Uterus (tissue), 4 donors: ENCODE measurements around the gene SUPT3H. TPM values are rescaled to one million over a fixed set of nuclear protein-coding genes. Genes with fewer than 3 reads are reported as not detected.

ENCODE experiments used
- DNase-seq, 2 donors: peaks; one replicate each; pipeline ENCODE4 v3.0.0-alpha.2; 2019 to 2020
- H3K27ac ChIP-seq, 2 donors: fragments of 200-600 bp; sonication (generic); 1 replicate in 1 of 2; 2 replicates in 1 of 2; pipeline ENCODE4 v1.5.1; 2016 to 2018
- H3K27me3 ChIP-seq, 2 donors: fragments of 200-600 bp; sonication (generic); one replicate each; pipeline ENCODE4 v1.5.1; 2018 to 2019; ENCODE audit warnings: control low read depth in 1 of 2
- H3K36me3 ChIP-seq, 2 donors: fragments of 200-600 bp; sonication (generic); one replicate each; pipeline ENCODE4 v1.5.1; 2019; ENCODE audit warnings: control low read depth in 1 of 2
- H3K4me1 ChIP-seq, 2 donors: fragments of 200-600 bp; sonication (generic); one replicate each; pipeline ENCODE4 v1.5.1; 2018 to 2019; ENCODE audit warnings: control low read depth in 1 of 2
- H3K4me3 ChIP-seq, 2 donors: fragments of 200-600 bp; sonication (generic); 1 replicate in 1 of 2; 2 replicates in 1 of 2; pipeline ENCODE4 v1.5.1; 2018 to 2019; ENCODE audit warnings: mild to moderate bottlenecking in 1 of 2
- H3K9me3 ChIP-seq, 2 donors: fragments of 200-600 bp; sonication (generic); one replicate each; pipeline ENCODE4 v1.5.1; 2019; ENCODE audit warnings: control low read depth in 1 of 2
- POLR2A ChIP-seq, 2 donors: fragments of 450-650 bp; IDR thresholded peaks; one replicate each; pipeline ENCODE4 v1.6.1; 2016; ENCODE audit warnings: antibody characterized with exemption in 2 of 2, mild to moderate bottlenecking in 1 of 2, moderate library complexity in 1 of 2
- intact Hi-C: fragments of 100-400 bp; cut with DNase I; formaldehyde crosslinking; loops from one replicate; pipeline ENCODE4 v1.15.1; 2023; ENCODE audit warnings: low total_unique reads
- total RNA-seq, 4 donors: library from RNA; depleted of rRNA in 3 of 4; stranded (reverse); fragments of >200 nt in 3 of 4; gene quantifications; one replicate each; pipeline versions ENCODE4 v1.1.0 to v1.2.4, GENCODE V29; 2014 to 2023
- TF ChIP-seq, protein P1 (sequence below), 4 experiments: fragments of 200-600 bp in 2 of 4; fragments of 450-650 bp in 2 of 4; sonication (generic) in 2 of 4; IDR thresholded peaks; one replicate each; pipeline ENCODE4 v1.5.1; 2016 to 2019; ENCODE audit warnings: antibody characterized with exemption in 4 of 4, mild to moderate bottlenecking in 2 of 4, moderate library complexity in 1 of 4
- donor health status: DM: yes; HTN: yes; CAD: no.

Gene SUPT3H
- total RNA-seq, 4 donors from 2014 or later = 1.3 to 14.9 (median 7.6) TPM

DNA sequence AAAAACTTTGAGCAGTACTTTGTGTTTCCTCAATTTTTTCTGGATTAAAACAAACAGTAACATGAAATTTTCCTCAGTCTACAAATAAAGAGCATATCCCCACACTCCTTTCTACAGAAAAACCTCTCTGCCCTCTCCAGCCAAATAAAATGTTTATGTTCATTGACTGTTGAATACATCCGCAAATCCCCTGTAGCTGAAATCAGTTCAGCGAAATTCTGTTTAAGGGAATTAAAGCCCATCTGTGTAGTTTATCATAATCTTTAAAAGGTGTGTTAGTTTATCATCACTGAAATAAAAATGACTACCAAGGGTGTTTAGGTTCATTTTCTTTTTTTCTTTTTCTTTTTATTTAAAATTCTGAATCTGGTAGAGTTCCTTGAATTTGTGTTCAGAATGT is 207.4 kb downstream of the SUPT3H start:
- Histone ChIP-seq H3K4me3 (no peak overlapping the region), H3K27me3 (no peaks in the 10 kb centered on the region), H3K36me3 (no peaks in the 10 kb centered on the region), H3K4me1 (no peaks in the 10 kb centered on the region), H3K9me3 (no peaks in the 10 kb centered on the region), H3K27ac (no peak overlapping the region)
- no peak for TF ChIP-seq POLR2A (IDR thresholded peaks at IDR 0.05)
- TF ChIP-seq, protein P1, sequence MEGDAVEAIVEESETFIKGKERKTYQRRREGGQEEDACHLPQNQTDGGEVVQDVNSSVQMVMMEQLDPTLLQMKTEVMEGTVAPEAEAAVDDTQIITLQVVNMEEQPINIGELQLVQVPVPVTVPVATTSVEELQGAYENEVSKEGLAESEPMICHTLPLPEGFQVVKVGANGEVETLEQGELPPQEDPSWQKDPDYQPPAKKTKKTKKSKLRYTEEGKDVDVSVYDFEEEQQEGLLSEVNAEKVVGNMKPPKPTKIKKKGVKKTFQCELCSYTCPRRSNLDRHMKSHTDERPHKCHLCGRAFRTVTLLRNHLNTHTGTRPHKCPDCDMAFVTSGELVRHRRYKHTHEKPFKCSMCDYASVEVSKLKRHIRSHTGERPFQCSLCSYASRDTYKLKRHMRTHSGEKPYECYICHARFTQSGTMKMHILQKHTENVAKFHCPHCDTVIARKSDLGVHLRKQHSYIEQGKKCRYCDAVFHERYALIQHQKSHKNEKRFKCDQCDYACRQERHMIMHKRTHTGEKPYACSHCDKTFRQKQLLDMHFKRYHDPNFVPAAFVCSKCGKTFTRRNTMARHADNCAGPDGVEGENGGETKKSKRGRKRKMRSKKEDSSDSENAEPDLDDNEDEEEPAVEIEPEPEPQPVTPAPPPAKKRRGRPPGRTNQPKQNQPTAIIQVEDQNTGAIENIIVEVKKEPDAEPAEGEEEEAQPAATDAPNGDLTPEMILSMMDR (IDR thresholded peaks at IDR 0.05) = no peak
- intact Hi-C loops = no loop called here
- no peak for DNase-seq

DNA sequence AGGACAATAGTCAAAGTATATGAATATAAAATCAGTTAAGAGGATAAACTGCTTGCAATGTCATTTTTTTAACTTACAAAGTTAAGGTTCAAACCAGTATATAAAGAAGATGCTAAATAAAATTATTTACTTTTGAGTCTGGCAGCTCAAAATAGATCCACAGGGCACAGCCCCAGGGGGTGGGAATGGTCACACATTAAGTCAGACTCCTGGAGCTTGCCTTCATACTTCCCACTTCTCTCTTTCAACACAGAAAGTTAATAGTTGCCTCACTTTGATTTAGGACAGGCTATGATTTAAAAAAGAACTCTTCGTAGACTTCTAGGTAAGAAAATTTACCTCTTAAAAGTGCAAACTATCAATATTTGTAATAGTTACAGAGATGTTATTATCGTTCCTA is 207.9 kb downstream of the SUPT3H start:
- Histone ChIP-seq H3K9me3 (no peaks in the 10 kb centered on the region), H3K27me3 (no peaks in the 10 kb centered on the region), H3K4me3 (no peak overlapping the region), H3K36me3 (no peaks in the 10 kb centered on the region), H3K27ac (no peak overlapping the region), H3K4me1 (no peaks in the 10 kb centered on the region)
- intact Hi-C loops = no loop called here
- TF ChIP-seq POLR2A (IDR thresholded peaks at IDR 0.05) = no peak
- TF ChIP-seq, protein P1 (IDR thresholded peaks at IDR 0.05) = no peak
- DNase-seq = no peak

DNA sequence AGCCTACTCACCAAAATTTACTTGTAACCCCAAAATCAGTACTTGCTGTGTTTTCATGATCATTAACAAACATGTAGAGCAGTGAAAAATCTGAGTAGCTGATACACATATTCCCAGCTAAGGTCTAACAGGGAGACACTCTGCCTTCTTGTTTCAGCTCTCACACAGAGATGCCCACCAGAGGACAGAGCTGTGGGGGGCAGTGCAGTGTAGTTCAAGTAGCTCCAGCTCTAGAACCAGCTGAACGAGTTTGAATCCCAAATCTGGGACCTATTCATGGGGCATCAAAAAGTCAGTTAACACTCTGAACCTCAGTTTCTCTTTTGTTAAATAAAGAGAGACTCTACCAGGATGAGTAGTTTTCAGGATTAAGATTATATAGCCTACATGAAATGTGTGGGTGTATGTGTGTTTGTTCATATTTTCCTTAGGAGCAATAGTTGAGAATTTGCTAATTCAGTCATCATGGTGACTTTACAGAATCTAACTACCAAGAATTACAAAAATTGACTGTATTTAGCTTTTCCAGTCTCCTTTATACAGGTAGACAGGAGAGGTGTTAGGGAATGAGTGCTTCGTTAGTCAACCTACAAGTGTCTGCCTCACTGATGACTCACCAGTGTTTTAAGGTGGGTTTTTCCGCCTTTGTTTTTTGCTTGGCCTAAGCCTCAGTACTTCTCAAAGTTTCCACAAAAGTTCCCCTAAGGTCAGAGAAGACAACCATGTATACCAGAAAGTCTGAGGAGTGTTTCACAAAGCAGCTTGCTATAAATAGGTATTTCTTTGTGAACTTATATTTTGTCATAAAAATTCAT is 213.6 kb downstream of the SUPT3H start:
- H3K27me3 ChIP-seq = no peaks in the 10 kb centered on the region
- H3K27ac ChIP-seq = no peak overlapping the region
- TF ChIP-seq, protein P1 (IDR thresholded peaks at IDR 0.05) = no peak
- no peak for TF ChIP-seq POLR2A (IDR thresholded peaks at IDR 0.05)
- no peak overlapping the region for H3K4me3 ChIP-seq
- H3K36me3 ChIP-seq = no peaks in the 10 kb centered on the region
- H3K9me3 ChIP-seq = no peaks in the 10 kb centered on the region
- intact Hi-C loops = no loop called here
- no peak for DNase-seq
- H3K4me1 ChIP-seq = no peaks in the 10 kb centered on the region

DNA sequence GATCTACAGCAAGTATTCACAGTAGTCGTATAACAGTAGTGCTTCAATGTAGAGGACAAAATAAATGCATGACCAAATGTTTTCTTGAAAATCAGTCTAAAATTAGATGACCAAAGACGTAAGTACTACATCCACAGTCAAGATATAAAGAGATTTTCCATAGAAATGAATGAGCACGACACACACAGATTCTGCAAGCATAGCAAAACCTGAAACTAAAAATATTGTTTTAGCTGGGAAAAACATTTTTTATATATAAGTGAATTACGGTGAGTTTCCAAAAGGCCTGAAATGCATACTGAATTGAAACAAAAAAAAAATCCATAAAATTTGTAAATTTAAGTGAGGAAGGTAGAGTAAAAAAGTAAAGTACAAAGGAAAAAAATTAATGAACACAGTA is 217.4 kb downstream of the SUPT3H start:
- no peak for TF ChIP-seq POLR2A (IDR thresholded peaks at IDR 0.05)
- TF ChIP-seq, protein P1 (IDR thresholded peaks at IDR 0.05) = no peak
- intact Hi-C loops = no loop called here
- H3K9me3 ChIP-seq = no peaks in the 10 kb centered on the region
- no peak overlapping the region for H3K27ac ChIP-seq
- H3K27me3 ChIP-seq = no peaks in the 10 kb centered on the region
- no peaks in the 10 kb centered on the region for H3K36me3 ChIP-seq
- no peak overlapping the region for H3K4me3 ChIP-seq
- H3K4me1 ChIP-seq = no peaks in the 10 kb centered on the region
- no peak for DNase-seq

DNA sequence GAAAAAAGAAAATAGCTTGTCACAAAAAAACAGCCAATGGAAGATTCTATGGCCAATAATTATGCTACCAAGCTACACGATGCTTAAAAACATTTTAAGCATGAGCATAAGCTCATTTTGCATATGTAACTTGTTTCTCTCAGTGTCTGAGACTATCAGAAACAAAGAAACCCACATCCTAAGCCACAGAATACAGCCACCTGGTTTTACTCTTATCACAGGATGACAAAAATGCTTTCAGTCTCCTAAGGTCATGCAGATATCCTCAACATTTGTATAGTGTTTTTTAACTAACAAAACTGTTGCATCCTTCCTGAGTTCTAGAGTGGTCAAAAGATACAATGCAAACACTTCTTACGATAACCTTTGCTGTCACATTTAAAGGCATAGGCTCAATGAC is 221.7 kb downstream of the SUPT3H start:
- TF ChIP-seq, protein P1 (IDR thresholded peaks at IDR 0.05) = no peak
- TF ChIP-seq POLR2A (IDR thresholded peaks at IDR 0.05) = no peak
- Histone ChIP-seq H3K4me3 (no peak overlapping the region), H3K36me3 (no peaks in the 10 kb centered on the region), H3K27ac (no peak overlapping the region), H3K27me3 (no peaks in the 10 kb centered on the region), H3K9me3 (no peaks in the 10 kb centered on the region), H3K4me1 (no peaks in the 10 kb centered on the region)
- no peak for DNase-seq
- intact Hi-C loops = no loop called here
